Aorta (tissue), 5 donors: ENCODE measurements around the gene FARP2. TPM values are rescaled to one million over a fixed set of nuclear protein-coding genes. Genes with fewer than 3 reads are reported as not detected.
"Not testable (repeated sequence)": the region's sequence is repeated elsewhere in the genome, so short reads cannot be mapped to it uniquely, and the experiment has no call there.

Experiments used
- ATAC-seq: fragments of 200-7000 bp; cut with Tn5 transposase; one replicate; pipeline ENCODE4 v1.9.1; 2022; ENCODE audit warnings: moderate library complexity; ENCODE audit not compliant: low FRiP score
- DNase-seq, 2 donors: peaks; one replicate each; pipeline ENCODE4 v3.0.0-alpha.2; 2020
- H3K27ac ChIP-seq, 2 donors: one replicate each; pipeline ENCODE4 v1.5.1; 2013; ENCODE audit warnings: low read length in 2 of 2, mild to moderate bottlenecking in 2 of 2, moderate library complexity in 2 of 2, control low read depth in 1 of 2, inconsistent platforms in 1 of 2, low read depth in 1 of 2
- H3K27me3 ChIP-seq, 2 donors: one replicate each; pipeline ENCODE4 v1.6.1; 2013; ENCODE audit warnings: control low read depth in 1 of 2, low read length in 1 of 2, mild to moderate bottlenecking in 1 of 2, moderate library complexity in 1 of 2; ENCODE audit not compliant: insufficient read depth in 2 of 2, control insufficient read depth in 1 of 2
- H3K36me3 ChIP-seq, 2 donors: one replicate each; pipeline ENCODE4 v1.6.1; 2013; ENCODE audit warnings: control low read depth in 1 of 2, low read length in 1 of 2, mild to moderate bottlenecking in 1 of 2; ENCODE audit not compliant: insufficient read depth in 2 of 2, control insufficient read depth in 1 of 2
- H3K4me1 ChIP-seq, 2 donors: one replicate each; pipeline ENCODE4 v1.6.1; 2013; ENCODE audit warnings: low read length in 2 of 2, control low read depth in 1 of 2, mild to moderate bottlenecking in 1 of 2, moderate library complexity in 1 of 2; ENCODE audit not compliant: insufficient read depth in 2 of 2, control insufficient read depth in 1 of 2
- H3K4me3 ChIP-seq, 2 donors: one replicate each; pipeline ENCODE4 v1.5.1; 2013; ENCODE audit warnings: low read length in 2 of 2, control low read depth in 1 of 2, mild to moderate bottlenecking in 1 of 2
- H3K9me3 ChIP-seq: one replicate; pipeline ENCODE4 v1.6.1; 2013; ENCODE audit warnings: mild to moderate bottlenecking, low read length; ENCODE audit not compliant: control insufficient read depth
- WGBS, 2 donors: extraction: QIAGEN DNeasy Blood & Tissue Kit; methylation state at CpG; one replicate each; pipeline ENCODE4 v1.1.7; 2013; 5-methylcytosine and 5-hydroxymethylcytosine counted together
- intact Hi-C, 2 donors: fragments of 100-400 bp; cut with DNase I; formaldehyde crosslinking; loops; one replicate each; pipeline versions ENCODE4 v1.14.2 to v1.15.0; 2022
- polyA plus RNA-seq, 2 donors: library from polyadenylated mRNA; stranded (reverse); fragments of 200-250 nt; gene quantifications; one replicate each; pipeline ENCODE4 v1.2.3, GENCODE V29; 2013
- total RNA-seq, 2 donors: library from RNA; stranded (reverse); fragmentation: NEBNext Ultra II Directional; extraction: Animal tissue kit (Norgen Biotek cat#: 25700); gene quantifications; one replicate each; pipeline ENCODE4 v1.2.1, GENCODE V29; 2021
- donor health status: healthy with polysubstance abuse.
- donor health status: Bipolar disorder and iron deficiency.
- donor health status: DM: no; HTN: no; CAD: no.
- donor health status: DM: no; HTN: no; CAD: no.
- donor health status: DM: yes; HTN: yes; CAD: no.

FARP2 gene
- total and polyA plus RNA-seq, 4 donors, result 16.4 to 64.4 (median 48.7) TPM

GRCh38 chr2:241441492-241441891, 85.4 kb downstream of the FARP2 start:
- no peaks in the 10 kb centered on the region for H3K27me3 ChIP-seq
- no peaks in the 10 kb centered on the region for H3K9me3 ChIP-seq
- H3K4me3 ChIP-seq, result no peak overlapping the region
- DNase-seq (no peak), ATAC-seq (no peak)
- intact Hi-C loops, result no loop called here
- peaks cover 2 to 12% of the 10 kb centered on the region in 2 donors for H3K36me3 ChIP-seq
- no peak overlapping the region for H3K27ac ChIP-seq
- no peaks in the 10 kb centered on the region for H3K4me1 ChIP-seq
- 91 to 93% methylated on average over 13 to 14 of the region's 14 CpGs for WGBS, 2 donors

GRCh38 chr2:241443486-241444223, 87.6 kb downstream of the FARP2 start:
- Histone ChIP-seq H3K27ac (no peak overlapping the region), H3K27me3 (no peaks in the 10 kb centered on the region), H3K4me1 (no peaks in the 10 kb centered on the region), H3K4me3 (no peak overlapping the region), H3K9me3 (no peaks in the 10 kb centered on the region), H3K36me3 (peaks cover 0 to 12% of the 10 kb centered on the region in 2 donors)
- DNase-seq (no peak), ATAC-seq (no peak)
- 87 to 91% methylated on average over 6 of the region's 6 CpGs for WGBS, 2 donors
- intact Hi-C loops, result no loop called here

- H3K36me3 ChIP-seq, result peaks cover 0 to 12% of the 10 kb centered on the region in 2 donors
- no peak overlapping the region for H3K27ac ChIP-seq
- H3K9me3 ChIP-seq, result no peaks in the 10 kb centered on the region
- no peak for DNase-seq
- no peaks in the 10 kb centered on the region for H3K4me1 ChIP-seq
- intact Hi-C loops, result no loop called here
- no peak for ATAC-seq
- H3K4me3 ChIP-seq, result no peak overlapping the region
- WGBS, 2 donors, result 80 to 82% methylated on average over 2 of the region's 2 CpGs
- no peaks in the 10 kb centered on the region for H3K27me3 ChIP-seq
These were observed 89.3 kb downstream of the FARP2 start for GRCh38 chr2:241445426-241445825.

GRCh38 chr2:241450092-241450491, 94.0 kb downstream of the FARP2 start:
- H3K27me3 ChIP-seq, ATAC-seq, H3K4me1 ChIP-seq, intact Hi-C loops, H3K4me3 ChIP-seq, H3K27ac ChIP-seq, H3K36me3 ChIP-seq, DNase-seq, H3K9me3 ChIP-seq: not testable (repeated sequence)
- WGBS, 2 donors, result 93 to 94% methylated on average over 7 of the region's 7 CpGs

GRCh38 chr2:241451840-241452506, 95.9 kb downstream of the FARP2 start:
- H3K27me3 ChIP-seq, result no peaks in the 10 kb centered on the region
- H3K4me1 ChIP-seq, result no peaks in the 10 kb centered on the region
- no peaks in the 10 kb centered on the region for H3K9me3 ChIP-seq
- H3K36me3 ChIP-seq, result no peaks in the 10 kb centered on the region
- no peak overlapping the region for H3K27ac ChIP-seq
- intact Hi-C loops, result no loop called here
- ATAC-seq (no peak), DNase-seq (no peak)
- WGBS, 2 donors, result 63 to 66% methylated on average over 10 of the region's 10 CpGs
- no peak overlapping the region for H3K4me3 ChIP-seq

GRCh38 chr2:241453919-241454318, 97.8 kb downstream of the FARP2 start:
- intact Hi-C loops, H3K27ac ChIP-seq, H3K27me3 ChIP-seq, DNase-seq, H3K9me3 ChIP-seq, ATAC-seq, H3K36me3 ChIP-seq, H3K4me3 ChIP-seq, H3K4me1 ChIP-seq: not testable (repeated sequence)
- WGBS, 2 donors, result 89 to 91% methylated on average over 9 of the region's 9 CpGs

- intact Hi-C loops, result no loop called here
- 82 to 84% methylated on average over 3 of the region's 3 CpGs for WGBS, 2 donors
- Histone ChIP-seq H3K27ac (no peak overlapping the region), H3K27me3 (no peaks in the 10 kb centered on the region), H3K36me3 (no peaks in the 10 kb centered on the region), H3K4me1 (no peaks in the 10 kb centered on the region), H3K9me3 (no peaks in the 10 kb centered on the region), H3K4me3 (no peak overlapping the region)
- DNase-seq (no peak), ATAC-seq (no peak)
These were observed 98.9 kb downstream of the FARP2 start for GRCh38 chr2:241454837-241455485.

- Histone ChIP-seq H3K36me3 (no peaks in the 10 kb centered on the region), H3K9me3 (no peaks in the 10 kb centered on the region), H3K4me3 (no peak overlapping the region), H3K4me1 (no peaks in the 10 kb centered on the region), H3K27ac (no peak overlapping the region), H3K27me3 (no peaks in the 10 kb centered on the region)
- ATAC-seq (no peak), DNase-seq (no peak)
- intact Hi-C loops, result no loop called here
- WGBS, 2 donors, result 82 to 88% methylated on average over 11 of the region's 11 CpGs
These were observed 100.5 kb downstream of the FARP2 start for GRCh38 chr2:241456546-241456945.
